GM19035 (cell line): ENCODE data around the gene PARD3.

Experiments
- ATAC-seq: cut with Tn5 transposase; IDR thresholded peaks from one replicate; pipeline ENCODE4 v1.9.1; 2021; ENCODE audit not compliant: unreplicated experiment

PARD3 gene

GRCh38 chr10:34697351-34698247 lies 117.5 kb downstream of the PARD3 start:
- ATAC-seq: no peak

GRCh38 chr10:34696423-34696822 lies 118.7 kb downstream of the PARD3 start:
- ATAC-seq: no peak

GRCh38 chr10:34690383-34691049 lies 124.6 kb downstream of the PARD3 start:
- ATAC-seq: no peak

- ATAC-seq: no peak
Observed at GRCh38 chr10:34689053-34689452, 126.0 kb downstream of the PARD3 start.

DNA sequence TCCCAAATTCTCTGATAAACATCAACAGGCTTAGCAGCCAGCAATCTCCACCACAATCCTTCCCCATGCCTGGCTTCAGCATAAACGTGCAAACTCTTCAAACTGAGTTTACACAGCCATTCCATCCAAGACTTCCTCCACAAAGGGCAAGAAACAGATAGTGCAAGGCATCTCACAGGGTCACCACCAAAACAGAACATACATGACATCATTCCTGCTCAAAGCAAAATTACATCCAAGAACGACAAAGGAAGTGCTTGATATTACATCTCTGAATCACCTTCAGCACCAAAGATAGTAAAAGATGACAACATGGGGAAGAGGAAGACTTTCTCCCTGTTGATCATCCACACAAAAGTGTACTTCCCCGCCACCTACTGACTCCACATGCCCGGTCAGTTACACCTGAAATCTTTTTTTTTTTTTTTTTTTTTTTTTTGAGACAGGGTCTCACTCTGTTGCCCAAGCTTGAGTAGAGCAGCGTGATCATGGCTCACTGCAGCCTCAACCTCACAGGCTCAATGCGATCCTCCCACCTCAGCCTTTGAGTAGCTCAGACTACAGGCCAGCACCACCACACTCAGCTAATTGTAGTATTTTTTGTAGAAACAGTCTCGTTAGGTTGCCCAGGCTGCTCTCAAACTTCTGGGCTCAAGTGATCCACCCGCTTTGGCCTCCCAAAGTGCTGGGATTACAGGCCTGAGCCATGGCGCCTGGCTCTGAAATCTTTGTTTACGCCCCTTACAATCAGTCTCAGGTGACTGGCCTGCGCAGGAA lies 127.5 kb downstream of the PARD3 start:
- ATAC-seq: no peak

DNA sequence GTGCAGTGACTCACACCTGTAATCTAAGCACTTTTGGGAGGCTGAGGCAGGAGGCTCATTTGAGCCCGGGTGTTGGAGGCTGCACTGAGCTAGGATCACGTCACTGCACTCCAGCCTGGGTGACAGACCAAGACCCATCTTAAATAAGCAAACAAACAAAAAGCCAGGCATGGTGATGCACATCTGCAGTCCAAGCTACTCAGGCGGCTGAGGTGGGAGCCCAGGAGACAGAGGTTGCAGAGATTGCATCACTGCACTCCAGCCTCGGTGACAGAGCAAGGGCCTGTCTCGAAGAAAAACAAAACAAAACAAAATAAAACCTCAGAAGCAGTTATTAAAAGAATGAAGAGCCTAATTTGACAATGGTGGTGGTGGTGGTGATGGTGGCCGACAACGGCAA lies 132.5 kb downstream of the PARD3 start:
- no peak for ATAC-seq

DNA sequence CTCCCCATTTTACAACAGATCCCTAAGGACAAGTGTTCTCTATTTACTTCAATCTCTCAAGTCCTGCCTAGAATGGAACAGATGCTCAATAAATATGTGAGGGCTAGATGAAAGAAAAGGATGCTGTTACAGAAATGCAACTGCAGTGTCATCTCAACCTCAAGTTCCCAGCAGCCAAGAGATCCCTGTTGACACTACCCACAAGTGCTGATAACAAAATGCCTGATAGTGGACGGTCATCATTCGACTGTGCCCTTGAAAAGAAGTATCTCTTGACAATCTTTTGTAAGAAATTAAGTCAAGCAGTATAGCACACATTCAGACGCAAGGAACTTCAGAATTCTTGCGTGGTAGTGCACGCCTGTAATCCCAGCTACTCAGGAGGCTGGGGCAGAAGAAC lies 133.2 kb downstream of the PARD3 start:
- no peak for ATAC-seq

DNA sequence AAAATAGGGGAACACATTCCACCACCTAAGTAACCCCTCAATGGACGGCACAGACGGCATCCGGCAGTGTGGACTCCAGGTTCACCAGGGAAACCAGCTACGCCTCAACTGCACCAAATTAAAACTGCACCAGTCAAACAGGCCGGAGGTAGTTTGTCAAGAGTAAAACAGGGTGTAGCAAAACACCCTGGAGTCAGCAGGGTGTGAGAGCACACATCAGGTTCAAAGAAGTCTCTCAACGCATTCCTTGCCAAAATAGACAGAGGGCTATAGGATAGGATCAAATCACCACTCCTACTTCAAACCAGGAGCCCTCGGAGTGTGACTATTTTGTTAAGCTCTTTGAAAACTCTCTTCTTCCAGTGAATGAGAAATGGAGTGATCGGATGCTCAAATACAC lies 135.9 kb downstream of the PARD3 start:
- no peak for ATAC-seq

DNA sequence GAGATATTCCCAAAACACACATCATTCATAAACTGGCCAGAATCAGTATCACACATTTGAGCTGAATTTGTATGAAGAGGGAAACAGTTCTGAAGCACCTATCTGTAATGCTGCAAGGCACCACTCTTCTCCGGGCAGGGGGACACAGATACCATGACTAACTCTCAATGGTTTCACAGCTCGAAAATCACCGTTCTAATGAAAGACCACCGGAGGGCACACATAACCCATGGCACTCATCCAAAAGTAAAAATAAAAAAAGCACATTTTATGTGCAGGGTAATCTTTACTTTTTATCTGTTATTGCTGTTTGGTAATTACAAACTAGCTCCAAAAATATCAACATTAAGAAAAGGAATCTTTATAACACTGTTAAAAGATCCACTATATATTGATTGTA lies 137.5 kb downstream of the PARD3 start:
- no peak for ATAC-seq

DNA sequence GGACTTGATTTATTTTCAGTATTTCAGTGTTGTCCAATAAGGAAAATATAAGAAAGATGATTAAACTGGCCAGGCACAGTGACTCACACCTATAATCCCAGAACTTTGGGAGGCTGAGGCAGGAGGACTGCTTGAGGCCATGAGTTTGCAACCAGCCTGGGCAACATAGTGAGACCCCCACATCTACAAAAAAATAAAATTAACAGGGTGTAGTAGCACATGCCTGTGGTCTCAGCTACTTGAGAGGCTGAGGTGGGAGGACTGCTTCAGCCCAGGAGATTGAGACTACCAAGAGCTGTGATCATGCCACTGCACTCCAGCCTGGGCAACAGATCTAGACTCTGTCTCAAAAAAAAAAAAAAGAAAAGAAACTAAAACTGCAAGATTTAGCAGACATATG lies 138.0 kb downstream of the PARD3 start:
- ATAC-seq: no peak

- no peak for ATAC-seq
Observed at GRCh38 chr10:34674176-34674575, 140.9 kb downstream of the PARD3 start.

DNA sequence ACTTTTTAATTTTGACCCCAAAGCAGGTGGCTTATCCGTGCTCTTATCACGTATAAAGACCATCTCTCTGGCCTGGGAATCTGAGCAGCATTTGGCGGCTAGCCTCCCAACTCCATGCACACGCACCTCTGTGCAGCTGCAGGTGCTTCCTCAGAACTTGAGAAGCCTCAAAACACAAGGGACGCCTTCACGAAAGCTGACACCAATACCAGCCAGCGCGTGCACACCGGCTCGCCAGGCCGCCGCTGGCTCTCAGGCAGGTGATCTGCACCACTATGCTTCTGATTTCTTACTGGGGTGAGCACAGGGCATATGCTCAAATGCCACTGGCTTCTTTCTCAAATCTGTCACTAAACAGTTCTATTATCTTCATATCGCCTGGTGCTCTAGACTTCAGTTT lies 145.0 kb downstream of the PARD3 start:
- ATAC-seq: no peak

- no peak for ATAC-seq
Observed at GRCh38 chr10:34669079-34669478, 146.0 kb downstream of the PARD3 start.

DNA sequence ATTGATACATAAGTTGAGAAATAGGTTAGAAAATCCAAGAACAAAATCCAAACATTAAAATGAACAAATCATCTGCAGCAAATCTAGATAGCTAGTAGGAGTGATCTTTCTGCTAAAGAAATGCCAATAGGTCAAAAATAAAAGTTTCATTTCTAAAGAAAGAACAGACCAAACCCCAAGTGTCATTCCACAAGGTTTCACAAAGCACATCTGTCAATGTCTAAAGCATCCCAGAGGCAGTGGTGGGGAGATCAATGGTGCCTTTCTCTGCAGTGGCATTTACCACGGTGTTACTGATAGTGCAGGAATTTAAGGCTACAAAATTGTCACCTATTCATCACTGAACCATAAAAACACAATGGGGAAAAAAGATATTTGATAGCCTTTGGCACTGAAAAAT lies 147.9 kb downstream of the PARD3 start:
- ATAC-seq: no peak

- peak; percentile 82 for ATAC-seq
Observed at GRCh38 chr10:34666008-34666704, 148.9 kb downstream of the PARD3 start.

DNA sequence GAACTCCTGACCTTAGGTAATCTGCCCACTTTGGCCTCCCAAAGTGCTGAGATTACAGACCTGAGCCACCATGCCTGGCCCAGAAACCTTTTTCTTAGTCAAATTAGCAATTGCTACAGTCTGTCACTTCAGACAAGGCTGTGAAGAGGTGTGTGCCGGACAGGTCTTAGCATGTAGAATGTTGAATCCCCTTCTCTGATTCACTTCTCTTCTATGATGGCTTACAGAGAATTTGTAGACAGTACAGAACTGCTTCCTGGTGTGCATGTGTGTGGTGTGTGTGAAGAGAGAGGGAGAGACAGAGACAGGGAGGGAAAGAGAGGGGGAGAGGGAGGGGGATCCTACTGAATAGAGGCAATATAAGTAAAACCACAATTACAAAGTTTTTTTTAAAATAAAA lies 150.4 kb downstream of the PARD3 start:
- ATAC-seq: no peak

DNA sequence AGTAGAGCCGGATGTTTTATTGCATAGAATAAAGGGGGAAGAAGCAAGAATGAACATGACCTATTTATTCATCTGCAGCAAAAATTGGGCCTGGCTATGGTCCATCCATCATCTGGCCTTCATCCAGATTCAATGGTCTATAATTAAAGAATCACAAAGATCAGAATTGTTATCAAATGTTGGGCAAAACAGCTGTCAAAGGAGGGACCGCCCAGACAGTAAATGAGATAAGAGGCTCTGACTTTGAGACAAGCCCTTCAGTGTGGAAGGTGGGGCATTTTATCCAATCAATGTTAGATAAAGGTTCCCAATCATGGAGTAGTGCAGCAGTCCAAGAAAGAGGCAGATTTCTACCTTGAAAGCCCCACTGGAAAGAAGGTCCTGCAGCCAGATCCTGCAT lies 153.5 kb downstream of the PARD3 start:
- ATAC-seq: no peak

DNA sequence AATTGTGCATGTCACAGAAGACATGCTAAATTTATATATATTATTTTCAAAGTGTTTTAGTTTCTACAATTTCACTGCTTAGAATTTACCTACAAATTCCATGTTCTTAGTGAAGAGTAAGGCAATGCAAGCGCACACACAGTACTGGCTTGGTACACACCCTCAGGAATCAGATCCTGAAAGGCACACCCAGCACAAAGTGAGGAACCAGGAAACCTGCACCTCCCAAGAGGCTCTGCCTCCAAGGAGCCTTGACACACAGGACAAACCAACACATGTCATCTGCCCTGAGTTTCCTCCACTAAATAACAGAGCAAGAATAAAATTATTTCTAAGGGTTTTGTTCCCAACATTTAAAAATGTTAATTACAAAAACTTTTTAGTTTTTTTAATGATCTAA lies 156.2 kb downstream of the PARD3 start:
- no peak for ATAC-seq

- no peak for ATAC-seq
Observed at GRCh38 chr10:34656661-34657060, 158.4 kb downstream of the PARD3 start.

- no peak for ATAC-seq
Observed at GRCh38 chr10:34655286-34656170, 159.6 kb downstream of the PARD3 start.
